ENCODE results near the gene CHPF.
A peak's percentile ranks its signal among the peaks of the same experiment; 100 is the strongest.

The CHPF gene

DNA sequence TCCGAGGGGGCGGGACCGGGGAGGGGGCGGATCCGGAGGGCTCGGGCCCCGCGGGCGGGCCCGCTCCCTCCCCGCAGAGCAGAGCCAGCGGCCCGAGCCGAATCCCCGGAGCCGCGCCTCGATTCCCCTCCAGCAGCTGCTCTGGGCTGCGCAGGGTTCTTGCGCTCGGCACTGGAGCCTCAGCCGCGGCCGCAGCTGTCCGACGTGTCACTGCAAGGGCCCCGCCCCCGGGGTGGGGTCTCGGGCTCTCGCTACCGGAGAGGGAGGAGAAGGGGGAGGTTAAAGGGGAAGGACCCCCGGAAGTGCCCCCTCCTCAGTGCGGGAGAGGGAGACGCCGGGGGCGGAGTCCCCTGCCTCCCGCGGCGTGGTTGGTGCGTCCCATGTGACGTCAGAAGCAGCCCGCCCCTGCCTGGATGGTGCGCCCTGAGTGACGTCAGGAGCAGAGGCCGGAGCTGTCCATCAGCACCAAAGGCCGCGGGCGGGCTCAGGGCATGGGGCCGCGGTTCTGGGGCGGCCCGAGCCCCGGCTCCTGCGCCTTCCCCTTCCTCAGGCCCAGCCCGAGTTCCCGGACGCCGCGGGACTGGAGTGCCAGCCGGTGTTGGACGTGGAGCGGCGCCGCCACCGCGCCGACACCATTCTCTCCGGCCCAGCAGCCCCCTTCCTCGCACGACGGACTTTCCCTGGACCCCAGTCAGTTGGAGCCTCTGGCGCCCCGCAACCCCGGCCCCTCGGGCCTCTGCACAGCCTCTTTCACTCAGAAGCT is at the start of gene CHPF, which contains the start of gene TMEM198:
CHPF (minus strand) TSS at position 214 of the 763 bp plus-strand sequence. CDS start 271 bp downstream, outside the sequence.
TMEM198 (plus strand) TSS at position 433 of the 763 bp plus-strand sequence. CDS start 700 bp downstream, outside the sequence.
- DNase-seq (ENCODE audit: low read depth) = peak; percentile 83

- no peak for DNase-seq (ENCODE audit: low read depth)
Observed at GRCh38 chr2:219593154-219593553, 49.5 kb upstream of the CHPF start.

DNA sequence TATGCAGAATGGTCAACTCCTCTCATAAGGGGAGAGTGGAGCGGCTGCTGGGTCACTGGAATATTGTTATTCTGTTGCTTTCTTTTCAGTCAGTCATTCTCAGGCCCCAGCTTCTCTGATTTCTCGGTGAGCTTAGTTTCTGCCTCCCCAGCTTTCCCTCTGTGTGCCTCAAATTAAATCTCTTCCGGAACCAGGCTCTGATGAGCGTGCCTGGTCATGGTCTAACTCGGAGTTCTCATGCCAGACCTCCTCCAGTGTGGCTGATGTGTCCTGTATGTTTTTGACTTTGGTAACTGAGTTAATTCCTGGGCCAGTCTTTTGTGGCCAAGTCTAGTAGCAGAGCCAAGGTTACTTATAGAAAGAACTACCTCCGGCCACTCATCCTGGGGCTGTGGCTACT is 49.1 kb upstream of the CHPF start:
- no peak for DNase-seq (ENCODE audit: low read depth)

- DNase-seq (ENCODE audit: low read depth) = no peak
Observed at GRCh38 chr2:219591091-219591490, 47.5 kb upstream of the CHPF start.

DNA sequence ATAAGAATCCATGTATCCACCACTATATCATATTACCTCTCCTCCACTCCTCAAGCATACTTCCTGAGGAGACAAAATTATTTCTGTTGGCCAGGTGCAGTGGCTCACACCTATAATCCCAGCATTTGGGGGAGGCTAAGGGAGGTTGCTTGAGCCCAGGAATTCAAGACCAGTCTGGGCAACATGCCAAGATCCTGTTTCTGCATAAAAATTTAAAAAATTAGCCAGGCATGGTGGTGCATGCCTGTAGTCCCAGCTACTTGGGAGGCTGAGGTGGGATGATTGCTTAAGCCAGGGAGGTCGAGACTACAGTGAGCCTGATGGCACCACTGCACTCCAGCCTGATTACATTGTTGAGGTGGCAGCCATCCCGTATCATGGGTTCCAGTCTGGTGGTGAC is 37.7 kb upstream of the CHPF start:
- DNase-seq (ENCODE audit: low read depth) = no peak

- no peak for DNase-seq (ENCODE audit: low read depth)
Observed at GRCh38 chr2:219578811-219579613, 35.4 kb upstream of the CHPF start.

DNA sequence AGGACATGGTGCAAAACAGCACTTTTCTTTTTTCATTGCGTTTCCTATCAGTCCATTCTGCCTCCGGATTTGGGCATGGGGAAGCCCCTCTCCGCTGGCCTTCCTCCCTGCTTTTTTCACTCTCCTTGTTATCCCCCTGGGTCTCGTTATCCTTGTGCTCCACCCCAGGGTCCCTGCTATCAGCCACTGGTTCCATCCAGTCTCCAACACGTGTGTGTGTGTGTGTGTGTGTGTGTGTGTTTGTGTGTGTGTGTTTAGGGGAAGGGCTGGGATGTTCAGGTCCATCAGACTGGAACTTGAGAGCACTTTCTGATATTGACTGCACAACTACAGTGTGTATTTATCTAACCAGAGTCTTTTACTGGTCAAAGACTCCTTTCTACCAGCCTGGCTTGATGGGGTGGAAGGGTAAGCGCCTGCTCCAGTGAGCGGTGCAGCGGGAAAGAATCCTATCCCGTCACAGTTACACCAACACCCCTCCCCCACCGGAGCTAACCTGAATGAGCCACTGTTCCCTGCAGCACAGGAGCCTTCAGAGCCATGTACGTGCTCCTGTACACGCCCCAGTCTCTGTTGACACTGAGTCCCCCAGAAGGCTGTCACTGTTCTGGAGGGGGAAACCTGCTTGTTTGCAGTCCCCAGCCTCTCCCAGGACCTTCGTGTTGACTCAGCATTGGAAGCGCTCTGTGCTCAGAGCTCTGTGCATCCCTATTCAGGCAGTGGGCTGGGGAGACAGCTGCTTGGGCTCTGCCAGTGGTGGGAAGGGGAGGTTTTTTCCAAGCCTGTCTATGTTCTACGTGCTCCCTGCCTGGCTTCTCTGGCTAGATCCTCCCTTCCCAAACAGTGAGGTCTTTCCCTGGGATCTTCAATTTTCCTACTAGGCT is 33.1 kb upstream of the CHPF start:
- DNase-seq (ENCODE audit: low read depth) = no peak

DNA sequence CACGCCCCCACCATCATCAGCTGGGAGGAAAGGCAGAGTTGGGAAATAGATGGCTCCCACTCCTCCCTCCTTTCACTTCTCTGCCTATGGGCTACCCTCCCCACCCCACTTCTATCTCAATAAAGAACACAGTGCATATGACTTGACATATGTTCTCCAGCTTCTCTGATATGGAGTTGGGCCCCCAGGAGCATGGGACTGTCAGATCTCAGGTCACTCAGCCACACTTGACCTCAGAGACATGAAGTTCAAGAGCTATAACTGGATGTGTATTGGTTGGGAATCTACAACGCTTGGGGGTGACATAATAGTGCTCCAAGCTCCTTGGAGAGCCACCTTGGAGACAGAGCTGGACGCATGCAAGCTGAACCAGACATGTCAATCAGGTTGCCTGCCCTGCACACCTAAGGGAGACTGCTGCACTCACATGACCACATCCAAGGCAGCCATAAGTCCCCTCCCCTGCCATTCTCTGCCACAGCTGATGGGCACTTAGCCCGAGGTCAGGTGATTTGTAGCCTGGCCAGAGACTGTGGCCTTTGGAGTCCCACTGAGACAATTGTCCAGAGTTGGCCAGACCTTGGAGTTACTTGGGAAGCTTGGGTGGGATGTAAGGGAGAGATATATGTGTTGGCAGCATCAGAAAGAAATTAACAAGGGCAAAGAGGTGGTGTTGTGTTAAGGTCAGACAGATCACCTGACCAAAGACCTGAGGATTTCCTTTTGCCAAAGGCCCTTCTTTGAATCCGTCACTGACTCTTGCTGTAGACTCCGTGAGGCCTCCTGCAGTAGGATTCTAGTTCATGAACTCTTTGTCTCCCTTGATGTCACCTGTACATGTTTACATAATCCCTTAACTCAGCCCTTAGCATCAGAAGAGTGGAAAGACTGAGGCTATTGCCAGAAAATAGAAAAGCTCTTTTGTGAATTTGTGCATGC is 32.2 kb upstream of the CHPF start:
- no peak for DNase-seq (ENCODE audit: low read depth)

DNA sequence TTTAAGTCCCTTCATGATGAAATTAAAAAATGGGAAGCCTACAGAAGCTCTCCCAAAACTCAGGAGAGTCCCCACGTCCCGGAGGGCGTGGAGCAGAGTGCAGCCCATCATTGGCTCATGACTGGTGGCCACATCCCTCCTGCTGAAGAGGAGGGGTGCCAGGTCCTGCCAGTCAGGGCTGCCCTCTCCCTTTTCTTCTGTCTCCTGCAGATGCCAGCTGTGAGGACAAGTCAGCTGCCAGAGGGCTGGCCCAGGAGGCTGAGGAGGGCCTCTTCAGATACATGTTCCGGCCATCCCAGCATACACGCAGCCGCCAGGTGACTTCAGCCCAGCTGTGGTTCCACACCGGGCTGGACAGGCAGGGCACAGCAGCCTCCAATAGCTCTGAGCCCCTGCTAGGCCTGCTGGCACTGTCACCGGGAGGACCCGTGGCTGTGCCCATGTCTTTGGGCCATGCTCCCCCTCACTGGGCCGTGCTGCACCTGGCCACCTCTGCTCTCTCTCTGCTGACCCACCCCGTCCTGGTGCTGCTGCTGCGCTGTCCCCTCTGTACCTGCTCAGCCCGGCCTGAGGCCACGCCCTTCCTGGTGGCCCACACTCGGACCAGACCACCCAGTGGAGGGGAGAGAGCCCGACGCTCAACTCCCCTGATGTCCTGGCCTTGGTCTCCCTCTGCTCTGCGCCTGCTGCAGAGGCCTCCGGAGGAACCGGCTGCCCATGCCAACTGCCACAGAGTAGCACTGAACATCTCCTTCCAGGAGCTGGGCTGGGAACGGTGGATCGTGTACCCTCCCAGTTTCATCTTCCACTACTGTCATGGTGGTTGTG is 31.1 kb upstream of the CHPF start:
- no peak for DNase-seq (ENCODE audit: low read depth)

- no peak for DNase-seq (ENCODE audit: low read depth)
Observed at GRCh38 chr2:219573166-219573565, 29.6 kb upstream of the CHPF start.

- DNase-seq (ENCODE audit: low read depth) = no peak
Observed at GRCh38 chr2:219572237-219573001, 28.8 kb upstream of the CHPF start, which contains the start of gene INHA. INHA (plus strand) TSS chr2:219572310; CDS start chr2:219572375, 65 bp downstream.

DNA sequence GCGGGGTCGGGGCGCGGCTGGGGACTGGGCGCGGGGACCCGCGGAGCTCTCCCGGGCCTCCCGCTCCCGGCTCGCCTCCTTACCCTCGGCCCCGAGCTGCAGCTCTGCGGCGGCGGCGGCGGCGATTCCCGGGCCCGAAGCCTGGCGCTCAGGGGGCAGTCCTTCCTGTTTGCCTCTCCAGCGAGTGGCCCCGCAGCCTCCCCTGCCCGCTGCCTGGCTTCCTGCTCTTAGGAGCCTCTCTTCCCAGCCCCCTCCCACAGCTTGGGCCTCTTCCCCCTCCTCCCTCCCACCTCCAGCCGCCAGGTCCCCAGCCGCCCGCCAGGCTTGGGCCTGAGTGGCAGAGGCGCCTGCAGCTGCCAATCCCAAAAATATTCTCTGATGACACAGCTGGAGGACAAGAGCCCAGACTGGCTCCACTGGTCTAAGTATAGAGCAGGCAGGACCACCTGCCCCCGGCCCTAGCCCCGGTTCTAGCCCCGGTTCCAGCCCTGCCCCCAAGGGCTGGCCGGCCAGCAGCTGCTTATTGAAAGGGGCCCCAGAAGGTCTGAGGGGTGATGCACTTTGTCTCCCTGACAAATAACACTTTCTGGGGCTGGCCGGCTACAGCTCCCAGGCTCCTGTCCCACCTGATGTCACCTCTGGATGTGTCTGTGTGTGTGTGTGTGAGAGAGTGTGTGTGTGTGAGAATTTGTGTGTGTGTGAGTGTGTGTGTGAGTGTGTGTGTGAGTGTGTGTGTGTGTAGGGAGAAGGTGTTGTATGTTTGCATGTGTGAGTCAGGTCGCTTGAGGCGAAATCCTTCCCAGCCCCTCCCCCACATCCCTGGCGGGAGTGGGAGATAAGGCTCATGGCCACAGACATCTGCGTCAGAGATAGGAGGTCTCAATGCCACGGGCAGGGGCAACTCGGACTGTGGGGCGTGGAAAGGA is 28.0 kb upstream of the CHPF start, which contains the start of gene OBSL1:
OBSL1 (minus strand) TSS at position 229 of the 926 bp plus-strand sequence. CDS start 307 bp downstream, outside the sequence.
- no peak for DNase-seq (ENCODE audit: low read depth)

GRCh38 chr2:219570924-219571310 is 27.3 kb upstream of the CHPF start:
- no peak for DNase-seq (ENCODE audit: low read depth)

DNA sequence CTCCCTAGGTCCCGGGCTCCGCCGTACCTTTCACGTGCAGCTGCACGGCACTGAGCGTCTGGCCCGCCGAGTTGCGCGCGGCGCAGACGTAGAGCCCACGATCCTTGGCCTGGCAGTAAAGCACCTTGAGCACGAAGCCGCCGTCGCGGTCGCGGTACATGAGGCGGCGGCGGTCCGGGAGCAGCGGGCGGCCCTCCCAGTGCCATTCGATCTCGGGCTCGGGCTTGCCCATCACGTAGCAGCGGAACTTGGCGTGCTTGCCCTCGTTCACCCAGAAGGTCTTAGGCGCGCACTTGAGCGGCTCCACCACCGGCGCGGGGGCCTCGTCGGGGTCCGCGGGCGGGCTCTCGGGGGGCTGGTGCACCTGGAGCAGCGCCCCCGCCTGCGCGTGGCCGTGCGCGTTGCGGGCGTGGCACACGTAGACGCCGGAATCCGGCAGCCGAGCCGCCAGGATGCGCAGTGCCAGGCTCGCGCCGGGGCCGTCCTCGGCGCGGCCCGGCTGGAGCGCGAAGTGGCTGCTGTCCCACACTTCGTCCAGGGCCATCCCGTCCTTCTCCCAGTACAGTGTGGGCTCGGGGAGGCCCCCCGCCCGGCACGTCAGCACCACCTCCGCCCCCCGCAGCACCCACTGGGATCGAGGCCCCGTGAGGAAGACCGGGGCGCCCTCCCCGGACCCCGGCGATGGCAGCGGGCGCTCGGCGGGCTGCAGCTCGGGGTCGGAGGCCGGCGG is 26.8 kb upstream of the CHPF start:
- DNase-seq (ENCODE audit: low read depth) = no peak

DNA sequence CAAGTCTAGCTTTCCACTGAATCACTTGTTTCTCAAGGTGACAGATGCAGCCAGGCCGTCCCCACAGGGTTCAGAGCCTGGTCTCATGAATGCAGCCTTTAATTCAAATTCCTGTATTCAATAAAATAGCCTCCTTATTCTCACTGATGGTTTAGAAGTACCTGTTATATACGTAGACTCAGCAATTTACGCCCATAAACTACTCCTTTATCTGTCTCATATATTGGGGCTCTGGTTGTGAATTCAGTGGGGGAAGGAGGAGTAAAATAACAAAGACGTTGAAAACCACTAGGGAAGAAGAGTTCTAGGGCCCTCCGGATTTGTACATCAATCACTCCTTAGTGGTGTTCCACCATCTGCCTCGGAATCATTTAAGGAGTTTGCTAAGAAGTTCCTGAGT is 26.0 kb upstream of the CHPF start:
- DNase-seq (ENCODE audit: low read depth) = no peak

- no peak for DNase-seq (ENCODE audit: low read depth)
Observed at GRCh38 chr2:219569041-219569440, 25.4 kb upstream of the CHPF start.

DNA sequence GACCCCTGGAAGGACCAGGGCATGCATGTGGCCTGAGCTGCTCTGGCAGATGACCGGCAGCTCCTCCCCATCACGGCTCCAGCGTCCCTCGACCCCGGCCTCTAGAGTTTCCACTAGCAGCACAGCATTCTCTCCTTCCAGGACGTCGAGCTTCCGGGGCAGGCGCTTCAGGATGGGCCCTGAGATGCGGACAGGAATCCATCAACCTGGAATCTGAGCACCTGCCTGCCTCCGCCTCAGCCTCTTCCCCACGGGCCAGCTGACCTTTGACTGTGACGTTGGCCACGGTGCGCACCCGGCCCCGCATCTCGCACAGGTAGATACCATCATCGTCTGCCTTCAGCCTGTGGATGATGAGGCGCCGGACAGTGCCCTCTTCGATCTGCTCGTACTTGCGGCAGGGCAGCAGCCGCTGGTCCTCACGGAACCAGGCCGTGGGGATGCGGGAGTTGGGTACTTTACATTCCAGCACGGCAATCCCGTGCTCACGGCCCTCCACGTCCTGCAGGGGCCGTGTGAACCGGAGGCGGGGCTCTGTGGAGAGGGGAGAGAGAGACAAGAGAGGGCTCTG is 24.3 kb upstream of the CHPF start:
- DNase-seq (ENCODE audit: low read depth) = no peak

All from non-pigmented ciliary epithelial cell (primary cell).